ENCODE measurements around the gene DYNC1I1. TPM values are rescaled to one million over a fixed set of nuclear protein-coding genes. Genes with fewer than 3 reads are reported as not detected.

Gene DYNC1I1
- total and polyA plus RNA-seq, 2 of the 4 experiments (the other 2 are of a cell fraction): under 0.01 to 0.15 TPM

GRCh38 chr7:95960706-95961244 is 188.4 kb downstream of the DYNC1I1 start:
- no peak for DNase-seq
- Histone ChIP-seq H3K4ac (ENCODE audit: low read depth, low read length) (no peak overlapping the region), H3K79me1 (ENCODE audit: low read depth in 1 of 2, low read length in 2 of 2) (no peaks in the 10 kb centered on the region), H2AK9ac (replicated peaks; ENCODE audit: low read depth, low read length, poor library complexity) (no peak overlapping the region), H4K91ac (ENCODE audit: insufficient read depth, low read depth, low read length) (no peak overlapping the region), H4K20me1 (ENCODE audit: insufficient read depth, low read length) (no peaks in the 10 kb centered on the region), H4K5ac (ENCODE audit: low read depth, low read length) (no peak overlapping the region), H3K27ac (ENCODE audit: insufficient read depth, low read length) (no peak overlapping the region), H3K18ac (ENCODE audit: low read depth, low read length) (no peak overlapping the region), H2AK5ac (ENCODE audit: low read depth, low read length) (no peak overlapping the region), H3K9me1 (ENCODE audit: insufficient read depth, low read length) (no peaks in the 10 kb centered on the region), H3K14ac (replicated peaks; ENCODE audit: low read depth, low read length) (no peak overlapping the region), H3K4me1 (ENCODE audit: control insufficient read depth, insufficient read depth, low read length) (no peaks in the 10 kb centered on the region), H3K27me3 (ENCODE audit: control insufficient read depth, insufficient read depth, low read length) (no peaks in the 10 kb centered on the region), H3K4me3 (ENCODE audit: insufficient read depth, low read depth, low read length) (no peak overlapping the region), H2BK120ac (ENCODE audit: low read depth, low read length) (no peak overlapping the region), H2BK5ac (ENCODE audit: low read depth, low read length, poor library complexity, severe bottlenecking) (no peak overlapping the region), H3K9ac (ENCODE audit: low read depth, low read length) (no peak overlapping the region), H3K23ac (ENCODE audit: low read depth, low read length) (no peak overlapping the region), H3K4me2 (ENCODE audit: low read depth, low read length) (no peak overlapping the region), H3K9me3 (ENCODE audit: control insufficient read depth, insufficient read depth, low read length) (no peaks in the 10 kb centered on the region), H2AFZ (replicated peaks; ENCODE audit: low read length, poor library complexity) (no peak overlapping the region), H4K8ac (ENCODE audit: low read depth in 2 of 2, low read length in 2 of 2) (no peak overlapping the region), H2BK15ac (ENCODE audit: low read depth, low read length) (no peak overlapping the region), H3K36me3 (ENCODE audit: control insufficient read depth, insufficient read depth, low read length) (no peaks in the 10 kb centered on the region), H2BK20ac (ENCODE audit: low read depth, low read length) (no peak overlapping the region), H3K56ac (ENCODE audit: extremely low read depth, insufficient read depth, low read length) (no peak overlapping the region)
- TF ChIP-seq NFE2L2 (IDR thresholded peaks at IDR 0.05; ENCODE audit: low read depth, low read length) (no peak), BHLHE40 (IDR thresholded peaks at IDR 0.05; ENCODE audit: low read depth, low read length) (no peak), CHD1 (IDR thresholded peaks at IDR 0.05; ENCODE audit: low read depth, low read length) (no peak), SMC3 (IDR thresholded peaks at IDR 0.05; ENCODE audit: low read depth, low read length) (no peak), POLR2A (IDR thresholded peaks at IDR 0.05; ENCODE audit: low read depth, low read length) (no peak), MXI1 (IDR thresholded peaks at IDR 0.05; ENCODE audit: borderline replicate concordance, low read depth, low read length) (no peak), CTCF (conservative IDR thresholded peaks at IDR 0.05; ENCODE audit: low read depth, low read length) (no peak), RFX5 (IDR thresholded peaks at IDR 0.05; ENCODE audit: low read depth, low read length) (no peak), USF2 (IDR thresholded peaks at IDR 0.05; ENCODE audit: low read depth, low read length) (no peak), FOS (IDR thresholded peaks at IDR 0.05; ENCODE audit: low read depth, low read length) (no peak), ELK1 (IDR thresholded peaks at IDR 0.05; ENCODE audit: borderline replicate concordance, low read depth, low read length) (no peak), MAFK (IDR thresholded peaks at IDR 0.05; ENCODE audit: low read depth, low read length) (no peak), CEBPB (IDR thresholded peaks at IDR 0.05; ENCODE audit: low read depth, low read length) (no peak), RAD21 (IDR thresholded peaks at IDR 0.05; ENCODE audit: low read length) (no peak), MAZ (IDR thresholded peaks at IDR 0.05; ENCODE audit: borderline replicate concordance, low read depth, low read length) (no peak), RCOR1 (IDR thresholded peaks at IDR 0.05; ENCODE audit: insufficient replicate concordance, low read length) (no peak)
- ChIA-PET POLR2A (ENCODE audit: unreplicated experiment) (no interaction called here), CTCF (no interaction called here)
- no TSS peak for BruUV-seq (replicated peaks)
- in situ Hi-C loops (cut with MboI; ENCODE audit: low sequenced_read_pairs): no loop called here
- dilution Hi-C loops (cut with HindIII; ENCODE audit: low sequenced_read_pairs, unreplicated experiment): no loop called here
- no peak for ATAC-seq (ENCODE audit: low read depth)
- WGBS, 2 experiments (ENCODE audit: extremely low coverage in 2 of 2, insufficient read length in 1 of 2): 61% methylated on average over 2 of the region's 5 CpGs; no CpG with 5 or more reads in 1 of the 2 experiments
- intact Hi-C loops (cut with micrococcal nuclease): no loop called here
